ENCODE measurements around the gene ZNF492. TPM values are rescaled to one million over a fixed set of nuclear protein-coding genes. Genes with fewer than 3 reads are reported as not detected.

Gene ZNF492
- total RNA-seq, 1 donor from 2014 or later: 0.24 TPM

GRCh38 chr19:22708983-22709382, 74.9 kb downstream of the ZNF492 start:
- no peak overlapping the region for H3K27ac ChIP-seq
- no peak for TF ChIP-seq CTCF (IDR thresholded peaks at IDR 0.05)
- ATAC-seq: no peak
- H3K36me3 ChIP-seq: no peaks in the 10 kb centered on the region
- no peaks in the 10 kb centered on the region for H3K4me1 ChIP-seq
- intact Hi-C loops (cut with DNase I): no loop called here
- H3K4me3 ChIP-seq: no peak overlapping the region
- H3K27me3 ChIP-seq (ENCODE audit: low read depth): no peaks in the 10 kb centered on the region
- peaks cover 18% of the 10 kb centered on the region for H3K9me3 ChIP-seq
- no peak for DNase-seq

Other genes starting within 250 kb of the ZNF492 start
- gene ZNF98, start 212.0 kb upstream of the ZNF492 start, total RNA-seq: not detected
- gene ZNF99, start 149.8 kb downstream of the ZNF492 start, total RNA-seq: 0.06 TPM
- gene ZNF723, start 198.0 kb downstream of the ZNF492 start, total RNA-seq: not detected